GM12873 (cell line): ENCODE data around the gene TPPP2.

Source experiments
- TF ChIP-seq, protein P1 (sequence below): IDR thresholded peaks from 2 replicates; pipeline ENCODE4 v1.5.1; 2012; ENCODE audit warnings: low read depth, mild to moderate bottlenecking, moderate library complexity, low read length, control low read depth; ENCODE audit not compliant: insufficient read depth; ENCODE audit errors: missing control alignments

Gene TPPP2

GRCh38 chr14:21066882-21067502 lies 37.0 kb downstream of the TPPP2 start:
- TF ChIP-seq, protein P1, sequence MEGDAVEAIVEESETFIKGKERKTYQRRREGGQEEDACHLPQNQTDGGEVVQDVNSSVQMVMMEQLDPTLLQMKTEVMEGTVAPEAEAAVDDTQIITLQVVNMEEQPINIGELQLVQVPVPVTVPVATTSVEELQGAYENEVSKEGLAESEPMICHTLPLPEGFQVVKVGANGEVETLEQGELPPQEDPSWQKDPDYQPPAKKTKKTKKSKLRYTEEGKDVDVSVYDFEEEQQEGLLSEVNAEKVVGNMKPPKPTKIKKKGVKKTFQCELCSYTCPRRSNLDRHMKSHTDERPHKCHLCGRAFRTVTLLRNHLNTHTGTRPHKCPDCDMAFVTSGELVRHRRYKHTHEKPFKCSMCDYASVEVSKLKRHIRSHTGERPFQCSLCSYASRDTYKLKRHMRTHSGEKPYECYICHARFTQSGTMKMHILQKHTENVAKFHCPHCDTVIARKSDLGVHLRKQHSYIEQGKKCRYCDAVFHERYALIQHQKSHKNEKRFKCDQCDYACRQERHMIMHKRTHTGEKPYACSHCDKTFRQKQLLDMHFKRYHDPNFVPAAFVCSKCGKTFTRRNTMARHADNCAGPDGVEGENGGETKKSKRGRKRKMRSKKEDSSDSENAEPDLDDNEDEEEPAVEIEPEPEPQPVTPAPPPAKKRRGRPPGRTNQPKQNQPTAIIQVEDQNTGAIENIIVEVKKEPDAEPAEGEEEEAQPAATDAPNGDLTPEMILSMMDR = peak; percentile 43

DNA sequence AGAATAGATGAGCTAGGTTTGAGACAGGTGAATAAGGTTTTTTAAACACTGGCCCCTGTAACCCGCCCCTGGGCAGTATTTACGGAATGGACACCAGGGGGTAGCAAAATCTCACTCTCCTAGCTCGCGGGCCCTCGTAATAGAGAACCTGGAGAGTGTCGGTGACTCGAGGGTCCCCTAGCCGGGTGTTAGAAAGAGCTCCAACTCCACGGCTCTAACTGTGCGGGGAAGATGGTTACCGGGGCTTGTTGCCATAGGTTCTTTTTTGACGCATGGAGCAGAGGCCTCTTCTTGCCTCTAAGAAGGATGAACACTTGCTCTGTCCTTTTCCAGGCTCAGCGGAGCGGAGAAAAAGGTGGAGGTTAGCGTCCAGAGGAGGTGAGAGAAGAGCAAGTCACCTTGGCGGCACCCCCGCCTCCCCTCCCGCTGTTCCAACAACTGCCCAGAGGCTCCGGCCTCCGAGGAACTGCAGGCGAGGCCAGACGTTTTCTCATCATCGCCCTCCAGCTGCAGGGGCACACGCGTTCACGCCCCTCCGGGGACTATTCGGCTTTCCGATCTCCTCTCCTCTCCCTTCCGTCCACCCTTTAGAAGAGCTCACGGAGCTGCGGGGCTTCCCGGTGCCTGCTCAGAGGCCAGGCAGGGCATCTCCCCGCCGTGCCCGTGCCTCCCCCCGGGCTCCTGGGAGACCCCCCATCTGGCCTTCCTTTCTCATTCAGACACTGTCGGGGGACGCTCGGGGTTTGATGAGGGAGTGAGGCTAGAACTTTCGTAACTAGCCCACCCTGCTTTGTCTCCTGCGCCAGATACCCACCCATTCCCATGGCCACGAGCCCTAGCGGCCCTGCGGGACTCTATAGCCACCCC lies 38.7 kb downstream of the TPPP2 start:
- TF ChIP-seq, protein P1 = peak; percentile 51

DNA sequence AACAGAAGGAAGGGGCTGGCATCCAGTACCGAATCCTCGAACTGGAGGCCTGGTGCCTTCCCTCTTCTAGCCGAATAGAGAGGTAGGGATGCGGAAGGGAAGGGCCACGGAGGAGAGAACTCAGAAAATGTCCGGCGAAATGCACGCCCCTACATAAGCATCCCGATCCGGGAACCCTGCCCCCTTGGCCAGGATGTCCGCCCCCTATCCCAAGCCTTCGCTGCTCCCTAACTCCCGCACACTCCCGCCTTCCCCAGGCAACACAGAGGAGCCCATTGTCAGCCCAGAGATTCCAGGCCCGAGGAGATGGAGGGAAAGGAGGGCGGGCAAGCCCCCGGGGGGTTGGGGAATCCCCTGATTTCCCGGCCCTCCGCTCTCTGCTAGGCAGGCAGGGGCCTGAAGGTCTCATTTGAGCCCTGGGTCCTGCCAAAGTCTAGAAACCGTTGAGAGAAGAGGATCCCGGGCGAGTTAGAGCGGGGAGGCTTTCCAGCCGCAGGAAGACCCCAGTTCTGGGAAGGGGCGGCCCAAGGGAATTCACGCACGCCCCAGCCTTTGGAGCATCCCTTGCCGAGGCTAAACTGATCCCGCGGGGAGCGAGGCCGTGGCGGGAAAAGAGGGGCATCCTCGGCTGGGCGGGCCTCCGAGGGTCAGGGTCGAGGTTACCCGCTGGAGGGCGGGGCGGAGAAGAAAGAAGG lies 39.5 kb downstream of the TPPP2 start:
- TF ChIP-seq, protein P1 = no peak

DNA sequence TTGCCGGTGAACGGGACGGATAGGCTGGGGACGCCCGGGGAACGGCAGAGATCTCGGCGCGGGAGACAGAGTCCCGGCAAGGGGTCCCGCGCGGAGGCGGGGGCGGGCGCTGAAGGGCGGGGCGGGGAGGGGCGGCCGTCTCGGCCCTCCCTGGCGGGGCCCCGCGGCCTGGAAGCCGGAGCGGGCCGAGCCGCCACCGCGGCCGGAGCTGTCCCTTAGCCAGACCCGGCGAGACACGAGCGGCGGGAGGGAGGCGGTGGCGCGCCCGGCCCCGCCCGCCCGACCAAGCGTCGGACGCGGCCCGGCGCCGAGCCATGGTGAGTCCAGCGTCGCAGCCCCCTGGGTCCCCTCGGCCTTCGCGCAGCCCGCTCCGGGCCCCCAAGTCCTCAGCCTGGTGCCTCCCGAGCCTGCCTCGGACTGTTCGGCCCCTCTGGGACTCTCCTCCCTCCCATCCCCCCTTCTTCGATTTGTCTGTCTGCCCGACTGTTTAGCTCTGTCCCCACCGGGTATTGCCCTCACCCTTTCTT lies 40.1 kb downstream of the TPPP2 start, which contains the start of gene ARHGEF40:
TSS of gene ARHGEF40 (plus strand) at position 222 of the 527 bp plus-strand sequence. CDS start at position 315, 93 bp downstream.
- TF ChIP-seq, protein P1 = no peak

GRCh38 chr14:21070610-21071224 lies 40.7 kb downstream of the TPPP2 start:
- TF ChIP-seq, protein P1 = no peak

DNA sequence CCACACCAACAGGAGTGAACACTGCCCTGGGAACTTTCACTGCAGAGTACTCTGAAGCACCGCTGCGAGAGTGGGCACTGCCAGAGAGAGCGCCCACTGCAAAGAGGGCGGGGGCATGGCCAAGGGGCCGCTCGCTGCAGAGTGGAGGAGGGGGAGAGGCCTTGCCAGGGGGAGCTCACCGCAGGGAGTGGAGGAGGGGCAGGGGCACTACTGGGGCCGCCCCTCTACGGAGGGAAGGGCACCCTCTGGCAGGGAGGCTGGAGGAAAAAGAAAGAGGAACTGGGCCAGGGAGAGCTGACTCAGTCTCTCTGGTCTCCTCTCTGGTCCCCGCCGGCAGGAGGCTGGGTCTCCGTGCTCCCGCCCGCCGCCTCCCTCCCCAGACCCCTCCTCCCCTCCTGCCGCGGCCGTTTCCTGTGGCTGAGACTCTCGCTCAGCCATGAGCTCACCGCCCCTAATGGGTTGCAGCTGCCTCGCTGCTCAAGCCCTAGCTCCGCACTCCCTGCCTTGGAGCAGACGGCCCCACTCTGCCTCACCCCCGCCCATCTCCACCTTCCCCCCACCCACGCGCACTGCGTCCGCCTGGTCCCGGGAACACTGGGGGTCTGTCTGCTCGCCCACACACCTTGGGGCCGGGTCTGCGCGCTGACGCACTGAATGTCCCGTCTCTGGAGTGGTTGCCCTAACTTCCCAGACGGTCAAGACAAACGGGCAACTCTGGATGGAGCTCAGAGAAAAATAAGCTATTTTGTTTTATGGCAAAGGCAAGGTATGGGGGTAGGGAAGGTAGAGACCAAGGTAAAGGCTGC lies 41.4 kb downstream of the TPPP2 start:
- TF ChIP-seq, protein P1 = no peak
